ENCODE results near the gene RPS6KA2. TPM values are rescaled to one million over a fixed set of nuclear protein-coding genes. Genes with fewer than 3 reads are reported as not detected.

Gene RPS6KA2
- total RNA-seq, 4 donors from 2014 or later, result 55.4 to 119 (median 76.4) TPM

DNA sequence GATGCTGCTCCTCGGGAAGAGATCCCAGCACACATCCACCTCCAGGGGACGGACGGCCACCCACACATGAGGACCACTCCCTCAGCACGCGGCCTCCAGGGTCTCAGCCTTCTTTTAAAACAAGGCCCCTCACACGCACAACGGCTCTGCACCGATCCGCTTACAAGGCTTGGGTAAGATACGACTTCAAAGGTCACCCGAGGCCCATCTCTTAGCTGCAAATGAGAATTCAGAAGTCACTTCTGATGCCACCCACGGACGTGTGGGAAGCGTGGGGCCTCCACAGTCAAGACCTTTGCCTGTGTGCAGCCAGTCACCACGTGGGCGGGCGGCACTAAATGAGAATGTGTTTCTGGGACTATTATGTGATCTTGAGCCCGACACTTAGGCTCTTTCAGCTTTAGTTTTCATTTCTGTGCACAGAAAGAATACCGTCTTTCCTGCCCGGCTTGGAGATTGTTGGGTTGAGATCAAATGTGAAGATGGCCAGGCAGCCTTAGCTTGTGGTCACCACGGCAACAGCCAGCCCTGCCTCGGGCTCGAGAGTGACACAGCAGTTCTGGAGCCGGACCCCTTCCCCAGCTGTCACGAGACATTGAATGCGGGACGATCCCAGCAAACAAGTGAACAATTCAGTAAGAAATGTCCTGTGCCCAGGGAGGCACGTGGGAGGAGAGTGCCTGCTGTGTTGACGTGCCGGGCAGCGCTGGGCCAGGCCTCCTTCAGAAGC is 132.1 kb downstream of the RPS6KA2 start:
- no peak for ATAC-seq
- no peaks in the 10 kb centered on the region for H3K9me3 ChIP-seq
- H3K27ac ChIP-seq, result no peak overlapping the region
- no peak for TF ChIP-seq POLR2AphosphoS5 (IDR thresholded peaks at IDR 0.05)
- no peak for TF ChIP-seq POLR2A (IDR thresholded peaks at IDR 0.05)
- TF ChIP-seq EP300 (IDR thresholded peaks at IDR 0.05), result no peak
- no peaks in the 10 kb centered on the region for H3K4me1 ChIP-seq
- no peaks in the 10 kb centered on the region for H3K27me3 ChIP-seq
- WGBS, 2 donors (ENCODE audit: low coverage in 1 of 2), result 70 to 85% methylated on average over 2 to 14 of the region's 31 CpGs
- H3K4me3 ChIP-seq, result no peak overlapping the region
- H3K36me3 ChIP-seq, result peaks cover 0 to 81% of the 10 kb centered on the region in 2 donors

DNA sequence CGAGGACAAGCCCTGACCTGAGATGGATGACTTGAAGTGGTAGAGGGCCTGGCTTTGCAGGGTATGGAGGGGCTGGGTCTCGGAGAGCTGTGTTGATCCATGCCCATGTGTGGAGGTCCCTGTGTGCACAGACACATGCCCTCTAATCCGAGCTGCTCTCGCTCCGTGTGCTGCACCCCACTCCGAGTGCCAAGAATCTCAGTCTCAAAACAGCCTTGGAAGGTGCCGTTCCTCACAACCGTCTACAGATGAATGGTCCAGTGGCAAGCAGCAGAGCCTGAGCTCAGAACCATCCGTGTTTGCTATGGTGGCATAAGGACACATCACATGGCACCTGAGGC is 133.0 kb downstream of the RPS6KA2 start:
- H3K27me3 ChIP-seq, result no peaks in the 10 kb centered on the region
- no peaks in the 10 kb centered on the region for H3K4me1 ChIP-seq
- no peak for TF ChIP-seq POLR2AphosphoS5 (IDR thresholded peaks at IDR 0.05)
- no peak for TF ChIP-seq EP300 (IDR thresholded peaks at IDR 0.05)
- TF ChIP-seq, protein P1, sequence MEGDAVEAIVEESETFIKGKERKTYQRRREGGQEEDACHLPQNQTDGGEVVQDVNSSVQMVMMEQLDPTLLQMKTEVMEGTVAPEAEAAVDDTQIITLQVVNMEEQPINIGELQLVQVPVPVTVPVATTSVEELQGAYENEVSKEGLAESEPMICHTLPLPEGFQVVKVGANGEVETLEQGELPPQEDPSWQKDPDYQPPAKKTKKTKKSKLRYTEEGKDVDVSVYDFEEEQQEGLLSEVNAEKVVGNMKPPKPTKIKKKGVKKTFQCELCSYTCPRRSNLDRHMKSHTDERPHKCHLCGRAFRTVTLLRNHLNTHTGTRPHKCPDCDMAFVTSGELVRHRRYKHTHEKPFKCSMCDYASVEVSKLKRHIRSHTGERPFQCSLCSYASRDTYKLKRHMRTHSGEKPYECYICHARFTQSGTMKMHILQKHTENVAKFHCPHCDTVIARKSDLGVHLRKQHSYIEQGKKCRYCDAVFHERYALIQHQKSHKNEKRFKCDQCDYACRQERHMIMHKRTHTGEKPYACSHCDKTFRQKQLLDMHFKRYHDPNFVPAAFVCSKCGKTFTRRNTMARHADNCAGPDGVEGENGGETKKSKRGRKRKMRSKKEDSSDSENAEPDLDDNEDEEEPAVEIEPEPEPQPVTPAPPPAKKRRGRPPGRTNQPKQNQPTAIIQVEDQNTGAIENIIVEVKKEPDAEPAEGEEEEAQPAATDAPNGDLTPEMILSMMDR (IDR thresholded peaks at IDR 0.05), result no peak
- no peak for TF ChIP-seq POLR2A (IDR thresholded peaks at IDR 0.05)
- no peaks in the 10 kb centered on the region for H3K9me3 ChIP-seq
- no peak overlapping the region for H3K27ac ChIP-seq
- no peak for ATAC-seq
- no peak overlapping the region for H3K4me3 ChIP-seq
- H3K36me3 ChIP-seq, result peaks cover 0 to 79% of the 10 kb centered on the region in 2 donors
- WGBS, 2 donors (ENCODE audit: low coverage in 1 of 2), result 94 to 96% methylated on average over 4 to 7 of the region's 9 CpGs

DNA sequence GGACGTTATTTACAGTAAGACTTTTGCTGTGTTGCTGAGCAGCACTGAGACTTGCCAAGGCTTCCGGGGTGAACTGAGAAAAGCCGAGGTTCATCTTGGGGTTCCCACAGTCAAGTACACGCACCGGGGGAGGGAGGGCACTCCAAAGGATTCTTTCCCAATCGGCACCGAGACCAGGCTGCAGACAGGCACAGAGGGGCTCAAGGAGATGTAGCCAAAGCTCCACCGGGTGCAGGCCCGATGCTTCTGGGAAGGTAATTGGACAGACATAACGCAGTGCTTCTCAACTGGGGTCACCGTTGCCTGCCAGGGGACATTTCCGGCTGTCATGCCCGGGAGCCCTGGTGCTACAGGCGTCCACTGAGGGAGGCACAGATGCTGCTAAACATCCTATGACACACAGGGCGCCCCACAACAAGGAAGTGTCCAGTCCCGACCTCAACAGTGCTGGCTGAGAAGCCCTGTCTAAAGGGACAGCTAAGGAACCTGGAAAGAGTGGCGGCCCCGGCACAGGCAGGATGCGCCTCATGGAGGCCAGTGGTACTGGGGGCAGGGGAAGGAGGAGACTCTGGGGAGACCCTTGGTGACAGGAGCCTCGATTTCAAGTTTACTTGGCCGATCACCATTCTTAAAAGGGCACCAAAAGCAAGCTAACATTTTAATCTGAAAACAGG is 133.5 kb downstream of the RPS6KA2 start:
- ATAC-seq, result no peak
- H3K4me3 ChIP-seq, result no peak overlapping the region
- no peaks in the 10 kb centered on the region for H3K4me1 ChIP-seq
- peaks cover 0 to 79% of the 10 kb centered on the region in 2 donors for H3K36me3 ChIP-seq
- no peak overlapping the region for H3K27ac ChIP-seq
- WGBS, 2 donors (ENCODE audit: low coverage in 1 of 2), result 95 to 100% methylated on average over 2 to 8 of the region's 21 CpGs
- TF ChIP-seq POLR2AphosphoS5 (IDR thresholded peaks at IDR 0.05) (no peak), EP300 (IDR thresholded peaks at IDR 0.05) (no peak), POLR2A (IDR thresholded peaks at IDR 0.05) (no peak)
- TF ChIP-seq, protein P1 (IDR thresholded peaks at IDR 0.05), result no peak
- no peaks in the 10 kb centered on the region for H3K27me3 ChIP-seq
- no peaks in the 10 kb centered on the region for H3K9me3 ChIP-seq

DNA sequence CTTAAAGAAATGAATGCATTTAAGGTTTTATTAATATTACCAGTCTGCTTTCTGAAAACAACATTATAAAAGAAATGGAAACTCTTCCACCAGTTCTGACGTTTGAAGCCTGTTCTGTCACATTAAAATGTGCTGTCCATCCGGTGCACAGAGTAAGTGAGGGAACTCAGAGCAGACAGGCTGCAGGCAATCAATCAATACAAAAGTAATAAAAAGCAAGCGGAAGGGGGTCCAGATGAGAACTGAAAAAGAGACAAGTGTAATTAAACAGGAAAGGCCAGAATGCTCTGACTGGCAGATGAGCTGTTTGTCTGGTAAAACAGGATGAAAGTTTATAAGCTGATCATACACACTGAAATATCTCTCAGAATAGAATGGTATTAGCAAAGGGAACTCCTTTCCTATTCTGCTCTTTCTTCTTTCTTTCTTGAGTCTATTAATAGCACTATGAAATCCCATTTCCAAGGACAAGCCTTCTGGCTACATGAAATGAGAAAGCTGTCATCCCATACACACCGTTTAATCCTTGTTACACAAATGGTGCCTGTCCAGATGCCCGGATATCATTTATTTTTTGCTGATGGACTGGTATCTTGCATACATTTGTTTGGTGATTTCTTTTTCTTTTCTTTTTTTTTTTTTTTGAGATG is 134.8 kb downstream of the RPS6KA2 start:
- Histone ChIP-seq H3K4me1 (no peaks in the 10 kb centered on the region), H3K36me3 (peaks cover 0 to 78% of the 10 kb centered on the region in 2 donors), H3K9me3 (no peaks in the 10 kb centered on the region), H3K4me3 (no peak overlapping the region), H3K27me3 (no peaks in the 10 kb centered on the region), H3K27ac (no peak overlapping the region)
- ATAC-seq, result no peak
- 51 to 62% methylated on average over 4 to 5 of the region's 5 CpGs for WGBS, 2 donors (ENCODE audit: low coverage in 1 of 2)
- TF ChIP-seq POLR2AphosphoS5 (IDR thresholded peaks at IDR 0.05) (no peak), EP300 (IDR thresholded peaks at IDR 0.05) (no peak), POLR2A (IDR thresholded peaks at IDR 0.05) (no peak)
- TF ChIP-seq, protein P1 (IDR thresholded peaks at IDR 0.05), result no peak

DNA sequence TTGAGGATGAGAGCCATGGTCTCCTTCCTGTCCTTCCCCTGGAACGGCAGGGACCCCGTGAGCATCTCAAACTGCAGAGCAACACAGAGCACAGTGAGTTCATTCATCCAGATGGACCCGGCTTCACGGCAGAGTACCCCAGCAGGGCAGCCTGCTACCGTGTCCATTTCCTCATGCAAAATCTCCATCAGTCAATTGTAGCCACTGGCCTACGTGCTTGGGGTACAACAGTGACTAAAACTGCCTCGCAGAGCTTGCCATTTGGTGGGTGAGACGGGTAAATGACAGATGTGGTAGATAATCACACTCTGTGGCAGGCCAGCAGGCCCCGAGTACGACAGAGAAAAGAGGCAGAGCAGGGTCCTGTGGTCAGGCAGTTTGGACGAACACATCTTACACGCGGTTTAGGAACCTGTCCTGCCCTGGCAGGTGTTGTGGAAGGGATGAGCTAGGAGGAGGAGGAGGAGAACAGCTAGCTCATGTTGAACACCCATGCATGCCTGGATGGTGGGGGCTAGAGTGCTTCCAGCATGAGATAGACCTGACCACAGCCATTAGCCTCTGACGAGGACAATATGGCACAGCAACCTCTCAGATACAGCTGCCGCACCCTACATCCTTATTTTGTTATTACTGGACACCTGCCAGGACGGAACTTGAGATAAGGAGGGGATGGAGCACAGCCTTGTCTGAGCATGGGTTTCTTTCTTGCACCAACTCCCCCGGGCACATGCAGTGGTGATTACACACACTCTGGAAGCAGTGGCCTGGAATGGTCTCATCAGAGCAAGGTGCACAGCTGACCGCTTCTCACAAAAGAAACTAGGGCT is 136.2 kb downstream of the RPS6KA2 start:
- peaks cover 0 to 80% of the 10 kb centered on the region in 2 donors for H3K36me3 ChIP-seq

More for the DNA sequence above, 136.2 kb downstream of the RPS6KA2 start:
- TF ChIP-seq, protein P1 (IDR thresholded peaks at IDR 0.05), result no peak
- TF ChIP-seq POLR2A (IDR thresholded peaks at IDR 0.05) (no peak), POLR2AphosphoS5 (IDR thresholded peaks at IDR 0.05) (no peak), EP300 (IDR thresholded peaks at IDR 0.05) (no peak)
- no peaks in the 10 kb centered on the region for H3K4me1 ChIP-seq
- no peak overlapping the region for H3K4me3 ChIP-seq
- no peaks in the 10 kb centered on the region for H3K9me3 ChIP-seq
- 59 to 61% methylated on average over 4 to 8 of the region's 18 CpGs for WGBS, 2 donors (ENCODE audit: low coverage in 1 of 2)
- no peak for ATAC-seq
- H3K27me3 ChIP-seq, result no peaks in the 10 kb centered on the region
- H3K27ac ChIP-seq, result no peak overlapping the region

Measured in gastroesophageal sphincter (tissue), 4 donors.